ENCODE measurements around the gene GNE.

- TF ChIP-seq REST (IDR thresholded peaks at IDR 0.05; ENCODE audit: insufficient read depth in 1 of 2, low read depth in 2 of 2, low read length in 2 of 2), result no peak
- TF ChIP-seq SIN3A (IDR thresholded peaks at IDR 0.05; ENCODE audit: borderline replicate concordance, insufficient read depth, low read length), result no peak
These were observed 26.0 kb upstream of the GNE start for GRCh38 chr9:36284226-36284625.

Data from PFSK-1 (cell line).